NB4 (cell line): Measurements from ENCODE around the gene MAN2A2.

ENCODE experiments used
- POLR2A ChIP-seq: IDR thresholded peaks from 2 replicates; pipeline ENCODE4 v1.6.1; 2011; ENCODE audit warnings: mild to moderate bottlenecking; ENCODE audit not compliant: insufficient read length; ENCODE audit errors: extremely low read depth
- TF ChIP-seq, protein P1 (sequence below): IDR thresholded peaks from one replicate; pipeline ENCODE4 v1.5.1; 2012; ENCODE audit warnings: low read depth, low read length

DNA sequence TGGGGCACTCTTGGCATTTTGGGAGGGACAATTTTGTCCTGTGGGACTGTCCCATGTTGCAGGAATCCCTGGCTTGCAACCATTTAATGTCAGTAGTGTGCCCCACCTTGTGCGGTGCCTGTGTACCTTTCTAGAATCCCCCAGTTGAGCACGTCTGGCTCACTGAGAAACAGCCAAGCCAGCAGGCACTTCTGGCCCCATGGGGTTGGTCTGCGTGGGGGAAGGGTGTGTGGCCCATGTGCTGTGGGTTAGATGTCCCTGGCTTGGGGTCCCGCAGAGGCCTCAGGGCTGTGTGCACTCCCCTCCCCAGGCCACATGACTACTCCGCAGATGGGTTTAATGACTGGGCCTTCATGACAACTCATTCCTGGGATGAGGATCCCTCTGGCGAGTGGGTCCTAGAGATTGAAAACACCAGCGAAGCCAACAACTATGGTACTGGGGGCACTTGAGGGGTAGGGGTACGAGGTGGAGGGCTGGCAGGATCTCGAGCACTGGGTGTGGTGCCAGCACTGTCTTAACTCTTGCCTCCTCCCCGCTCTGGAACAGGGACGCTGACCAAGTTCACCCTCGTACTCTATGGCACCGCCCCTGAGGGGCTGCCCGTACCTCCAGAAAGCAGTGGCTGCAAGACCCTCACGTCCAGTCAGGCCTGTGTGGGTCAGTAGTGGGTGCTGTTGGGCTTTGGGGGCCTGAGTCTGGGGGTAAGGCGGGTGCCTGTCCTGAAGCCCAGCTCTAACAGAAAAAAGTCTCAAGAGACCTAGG lies 22.5 kb upstream of the MAN2A2 start:
- TF ChIP-seq, protein P1, sequence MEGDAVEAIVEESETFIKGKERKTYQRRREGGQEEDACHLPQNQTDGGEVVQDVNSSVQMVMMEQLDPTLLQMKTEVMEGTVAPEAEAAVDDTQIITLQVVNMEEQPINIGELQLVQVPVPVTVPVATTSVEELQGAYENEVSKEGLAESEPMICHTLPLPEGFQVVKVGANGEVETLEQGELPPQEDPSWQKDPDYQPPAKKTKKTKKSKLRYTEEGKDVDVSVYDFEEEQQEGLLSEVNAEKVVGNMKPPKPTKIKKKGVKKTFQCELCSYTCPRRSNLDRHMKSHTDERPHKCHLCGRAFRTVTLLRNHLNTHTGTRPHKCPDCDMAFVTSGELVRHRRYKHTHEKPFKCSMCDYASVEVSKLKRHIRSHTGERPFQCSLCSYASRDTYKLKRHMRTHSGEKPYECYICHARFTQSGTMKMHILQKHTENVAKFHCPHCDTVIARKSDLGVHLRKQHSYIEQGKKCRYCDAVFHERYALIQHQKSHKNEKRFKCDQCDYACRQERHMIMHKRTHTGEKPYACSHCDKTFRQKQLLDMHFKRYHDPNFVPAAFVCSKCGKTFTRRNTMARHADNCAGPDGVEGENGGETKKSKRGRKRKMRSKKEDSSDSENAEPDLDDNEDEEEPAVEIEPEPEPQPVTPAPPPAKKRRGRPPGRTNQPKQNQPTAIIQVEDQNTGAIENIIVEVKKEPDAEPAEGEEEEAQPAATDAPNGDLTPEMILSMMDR = no peak
- TF ChIP-seq POLR2A = no peak
